ENCODE data around the gene ITSN1.

The ITSN1 gene

DNA sequence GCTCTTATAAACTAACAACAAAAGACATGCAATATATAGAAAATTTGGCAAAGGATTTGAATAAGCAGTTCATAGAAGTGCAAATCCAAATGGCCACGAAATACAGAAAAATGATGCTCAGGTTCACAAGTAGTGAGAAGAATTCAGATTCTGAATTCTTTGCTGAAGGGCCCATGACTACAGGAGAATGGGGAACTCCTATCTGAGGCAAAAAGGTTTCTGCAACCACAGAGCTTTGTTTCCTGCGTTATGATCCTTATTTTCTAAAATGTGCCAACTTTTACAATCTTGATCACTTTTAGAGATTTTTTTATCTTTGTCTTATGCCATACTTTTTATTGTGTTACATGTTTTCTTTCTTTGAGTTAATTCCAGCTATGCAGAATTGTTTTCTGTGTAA is 91.3 kb downstream of the ITSN1 start:
- DNase-seq: no peak

DNA sequence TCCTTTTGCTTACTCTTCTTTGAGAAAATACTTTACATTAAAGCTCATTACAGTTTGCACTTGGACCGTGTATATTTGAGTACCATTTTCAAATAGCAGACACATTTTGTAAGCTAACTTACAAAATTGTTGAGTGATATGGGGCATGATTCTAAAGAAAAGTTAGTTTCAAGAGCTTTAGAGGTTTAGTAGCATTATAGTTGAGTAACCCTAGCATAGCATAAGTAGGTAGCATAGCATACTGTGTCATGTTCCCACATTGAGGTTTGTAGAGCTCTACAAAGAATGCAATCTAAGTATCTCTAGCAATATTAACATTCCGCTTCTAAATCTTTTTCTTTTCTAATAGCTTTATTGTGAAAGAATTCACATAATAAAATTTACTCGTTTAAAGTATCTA is 92.0 kb downstream of the ITSN1 start:
- no peak for DNase-seq

DNA sequence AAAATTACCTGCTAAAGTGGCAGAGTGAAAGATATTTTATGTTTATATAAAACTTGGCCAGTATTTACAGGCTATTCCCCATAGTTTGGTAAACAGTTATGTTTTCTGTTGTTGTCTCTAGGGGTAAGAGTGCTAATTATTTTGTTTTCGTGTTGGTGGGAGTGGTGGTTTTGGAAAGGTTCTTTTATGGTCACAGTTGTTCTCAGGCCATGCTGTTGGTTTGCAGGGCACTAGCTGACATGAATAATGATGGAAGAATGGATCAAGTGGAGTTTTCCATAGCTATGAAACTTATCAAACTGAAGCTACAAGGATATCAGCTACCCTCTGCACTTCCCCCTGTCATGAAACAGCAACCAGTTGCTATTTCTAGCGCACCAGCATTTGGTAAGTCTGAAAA is 92.5 kb downstream of the ITSN1 start:
- no peak for DNase-seq

- DNase-seq: no peak
These were observed 94.3 kb downstream of the ITSN1 start for GRCh38 chr21:33736569-33736968.

DNA sequence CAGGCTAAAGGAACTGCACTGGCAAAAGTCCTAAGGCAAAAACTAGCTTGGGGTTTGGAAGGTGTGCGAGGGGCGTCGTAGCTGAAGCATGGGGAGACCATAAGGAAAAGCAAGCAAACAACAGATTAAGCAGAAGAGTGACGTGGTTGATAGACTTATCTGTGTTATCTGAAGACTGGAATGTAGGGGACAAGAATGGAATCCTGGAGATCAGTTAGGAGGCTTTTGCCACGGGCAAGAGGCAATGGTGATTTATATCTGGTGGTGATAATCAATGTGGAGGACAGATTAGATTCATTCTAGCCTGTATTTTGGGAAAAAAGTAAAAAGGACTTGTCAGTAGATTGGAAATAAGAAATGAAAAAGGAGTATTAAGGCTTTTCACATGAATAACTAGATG is 97.4 kb downstream of the ITSN1 start:
- no peak for DNase-seq

GRCh38 chr21:33747420-33747819 is 105.1 kb downstream of the ITSN1 start:
- DNase-seq: no peak

DNA sequence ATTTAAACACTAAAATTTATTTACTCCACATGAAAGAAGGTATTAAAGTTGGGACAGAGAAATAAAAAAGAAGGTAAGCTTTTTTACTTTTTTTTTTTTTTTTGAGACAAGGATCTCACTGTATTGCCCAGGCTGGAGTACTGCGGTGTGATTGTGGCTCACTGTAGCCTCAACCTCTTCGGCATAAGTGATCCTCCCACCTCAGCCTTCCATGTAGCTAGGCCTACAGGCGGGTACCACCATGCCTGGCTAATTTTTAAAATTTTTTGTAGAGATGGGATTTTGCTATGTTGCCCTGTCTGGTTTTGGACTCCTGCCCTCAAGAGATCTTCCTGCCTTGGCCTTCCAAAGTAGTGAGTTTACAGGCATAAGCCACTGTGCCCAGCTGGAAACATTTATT is 106.6 kb downstream of the ITSN1 start:
- no peak for DNase-seq

DNA sequence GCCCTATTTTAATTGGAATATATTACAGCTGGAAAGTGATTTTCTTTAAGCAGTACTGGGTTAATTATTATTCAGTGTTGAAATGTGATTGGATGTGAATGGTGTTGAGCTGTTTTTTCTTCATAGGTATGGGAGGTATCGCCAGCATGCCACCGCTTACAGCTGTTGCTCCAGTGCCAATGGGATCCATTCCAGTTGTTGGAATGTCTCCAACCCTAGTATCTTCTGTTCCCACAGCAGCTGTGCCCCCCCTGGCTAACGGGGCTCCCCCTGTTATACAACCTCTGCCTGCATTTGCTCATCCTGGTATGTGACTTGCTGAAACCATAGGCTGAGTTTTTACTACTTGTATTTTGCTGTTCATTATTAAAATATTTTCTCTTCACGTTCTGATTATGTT is 107.7 kb downstream of the ITSN1 start:
- DNase-seq: no peak

DNA sequence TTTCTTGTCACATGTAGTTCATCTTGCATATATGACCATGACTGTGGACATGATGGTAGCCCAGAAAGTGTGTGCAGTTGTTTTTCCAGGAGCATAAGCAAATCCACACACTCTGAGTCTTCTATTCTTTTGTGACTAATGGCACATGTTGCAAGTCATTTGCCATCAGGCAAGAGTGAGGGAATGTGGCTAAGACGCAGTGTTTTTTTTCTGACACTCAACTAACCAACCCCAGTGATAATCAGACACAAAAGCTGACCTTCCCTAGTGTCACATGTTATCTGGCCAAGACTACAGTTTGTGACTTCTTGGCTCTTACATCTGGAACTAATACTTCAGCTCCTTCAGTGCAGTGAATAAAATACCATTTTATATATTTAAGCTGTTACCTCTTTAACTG is 108.8 kb downstream of the ITSN1 start:
- no peak for DNase-seq

DNA sequence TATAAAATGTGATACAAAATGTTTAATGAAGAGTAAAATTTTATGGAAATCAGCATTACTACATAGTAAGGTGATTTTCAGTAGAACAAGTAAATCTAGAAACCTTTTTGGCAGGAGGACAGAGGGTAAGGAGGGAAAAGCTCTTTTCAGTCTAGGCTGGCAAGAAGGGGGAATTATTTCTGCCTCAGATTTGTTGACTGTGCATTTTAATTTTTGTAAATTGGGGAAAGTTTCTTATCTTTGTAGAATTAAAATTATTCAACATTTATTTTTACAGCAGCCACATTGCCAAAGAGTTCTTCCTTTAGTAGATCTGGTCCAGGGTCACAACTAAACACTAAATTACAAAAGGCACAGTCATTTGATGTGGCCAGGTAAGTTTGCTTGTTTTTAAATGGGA is 109.2 kb downstream of the ITSN1 start:
- DNase-seq: no peak

GRCh38 chr21:33752260-33752659 is 110.0 kb downstream of the ITSN1 start:
- DNase-seq: no peak

GRCh38 chr21:33753886-33754285 is 111.6 kb downstream of the ITSN1 start:
- DNase-seq: no peak

DNA sequence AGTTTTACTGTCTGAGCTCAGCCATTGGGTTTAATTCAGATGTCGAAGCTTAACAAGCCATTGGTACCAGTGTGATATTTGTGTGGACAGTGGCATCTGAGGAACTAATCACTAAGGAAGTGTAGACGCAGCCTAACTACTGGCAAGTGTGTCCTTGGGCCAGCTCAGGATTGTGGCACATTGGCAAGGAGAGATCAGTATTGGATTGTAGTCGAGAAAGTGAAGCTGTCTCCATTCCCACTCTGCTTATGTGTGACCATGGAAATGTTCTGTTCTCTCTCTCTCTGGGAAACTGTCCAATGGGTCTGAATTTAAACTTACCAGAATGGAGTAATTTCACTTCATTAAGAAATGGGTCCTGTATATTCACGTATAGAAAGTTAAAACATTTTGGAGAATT is 112.2 kb downstream of the ITSN1 start:
- DNase-seq: no peak

GRCh38 chr21:33755354-33755753 is 113.1 kb downstream of the ITSN1 start:
- DNase-seq: no peak

DNA sequence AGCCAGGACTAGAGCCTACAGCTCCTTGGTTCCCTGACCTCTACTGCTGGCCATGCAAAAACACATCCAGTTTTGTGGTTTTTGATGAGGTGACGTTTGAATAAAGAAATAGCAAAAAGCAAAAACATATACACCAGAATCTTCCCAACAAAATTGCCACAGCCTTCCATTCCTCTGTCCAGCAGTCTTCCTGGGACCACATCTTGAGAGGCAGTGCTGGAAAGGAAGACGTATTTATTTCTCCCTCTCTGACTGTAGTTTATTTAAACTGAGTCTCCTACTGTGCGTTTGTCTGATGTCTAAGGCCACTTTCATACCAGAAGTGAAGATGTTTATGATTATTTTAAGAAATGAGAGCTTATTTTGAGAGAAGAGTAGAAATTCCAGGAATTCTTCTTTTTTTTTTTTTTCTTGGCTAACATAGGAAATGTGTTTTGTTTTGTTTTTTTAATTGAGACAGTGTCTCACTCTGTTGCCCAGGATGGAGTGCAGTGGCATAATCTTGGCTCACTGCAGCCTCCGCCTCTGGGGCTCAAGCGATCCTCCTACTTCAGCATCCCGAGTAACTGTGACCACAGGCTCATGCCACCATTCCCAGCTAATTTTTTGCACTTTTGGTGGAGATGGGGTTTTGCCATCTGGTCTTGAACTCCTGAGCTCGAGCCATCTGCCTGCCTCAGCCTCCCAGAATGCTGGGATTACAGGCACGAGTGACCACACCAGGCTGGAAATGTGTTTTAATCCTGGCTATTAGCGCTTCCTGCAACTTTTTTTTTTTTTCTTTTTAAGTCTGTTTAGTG is 118.5 kb downstream of the ITSN1 start:
- DNase-seq: no peak

DNA sequence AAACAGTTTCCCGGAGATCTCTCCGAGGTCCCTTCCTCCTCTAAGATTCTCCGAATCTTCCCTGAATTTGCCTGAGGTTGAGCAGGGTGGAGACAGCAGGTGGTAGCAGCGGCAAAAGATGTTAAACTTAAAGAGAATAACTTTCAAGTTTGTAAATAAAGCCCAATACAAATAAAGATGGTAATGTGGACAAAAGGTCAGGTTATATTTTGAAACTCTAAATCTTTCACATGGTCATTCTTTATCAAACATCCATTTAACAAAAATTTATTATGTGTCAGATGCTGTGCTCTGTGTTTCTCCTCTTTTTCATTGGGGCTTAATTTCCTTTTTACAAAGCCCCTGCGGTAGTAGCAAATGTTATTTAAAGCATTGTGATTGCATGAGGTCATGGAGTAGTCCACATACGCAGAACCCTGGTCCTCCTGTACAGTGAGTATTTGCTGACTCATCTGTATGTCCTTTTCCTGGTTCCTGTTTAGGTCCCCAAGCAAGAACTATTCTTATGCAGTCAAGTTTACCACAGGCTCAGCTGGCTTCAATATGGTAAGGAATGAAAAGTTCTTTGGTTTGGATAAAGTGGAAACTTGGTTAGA is 119.2 kb downstream of the ITSN1 start:
- DNase-seq: no peak

- DNase-seq: no peak
These were observed 120.7 kb downstream of the ITSN1 start for GRCh38 chr21:33762803-33763581.

GRCh38 chr21:33763582-33763899 is 121.2 kb downstream of the ITSN1 start:
- DNase-seq: no peak

DNA sequence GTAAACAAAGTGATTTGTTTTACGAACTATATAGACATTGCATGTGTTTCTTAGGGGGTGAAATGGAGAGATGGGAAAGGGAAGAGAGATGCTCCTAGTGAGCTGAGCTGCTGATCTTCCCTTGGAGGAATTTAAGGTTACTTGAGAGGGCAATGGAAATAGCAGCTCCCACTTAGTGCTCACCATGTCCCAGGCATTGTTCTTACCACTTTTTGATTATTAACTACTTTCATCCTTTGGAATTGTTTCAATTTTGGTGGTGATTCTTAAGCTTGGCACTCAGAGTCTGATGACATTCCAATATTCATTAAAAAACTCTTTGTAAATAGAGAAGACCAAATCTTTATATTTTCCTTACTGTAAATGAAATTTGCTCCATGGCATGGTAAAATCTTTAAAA is 124.9 kb downstream of the ITSN1 start:
- DNase-seq: no peak

DNA sequence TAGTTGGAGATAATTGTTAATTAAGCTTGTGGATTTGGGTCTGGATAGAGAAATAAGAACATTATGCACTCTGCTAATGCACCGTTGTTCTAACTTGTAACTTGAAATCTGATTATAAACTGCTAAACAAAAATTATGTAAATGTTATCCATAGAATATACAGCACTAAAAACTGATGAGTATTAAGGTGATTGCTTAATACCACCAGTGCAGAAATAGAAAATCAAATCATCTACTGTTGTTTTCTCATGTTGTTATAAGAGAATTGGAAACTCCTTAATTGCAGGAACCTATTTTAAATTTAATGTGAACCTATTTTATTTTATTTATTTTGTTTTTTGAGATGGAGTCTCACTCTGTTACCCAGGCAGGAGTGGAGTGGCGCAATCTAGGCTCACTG is 125.7 kb downstream of the ITSN1 start:
- no peak for DNase-seq

- no peak for DNase-seq
These were observed 126.8 kb downstream of the ITSN1 start for GRCh38 chr21:33769057-33769456.

DNA sequence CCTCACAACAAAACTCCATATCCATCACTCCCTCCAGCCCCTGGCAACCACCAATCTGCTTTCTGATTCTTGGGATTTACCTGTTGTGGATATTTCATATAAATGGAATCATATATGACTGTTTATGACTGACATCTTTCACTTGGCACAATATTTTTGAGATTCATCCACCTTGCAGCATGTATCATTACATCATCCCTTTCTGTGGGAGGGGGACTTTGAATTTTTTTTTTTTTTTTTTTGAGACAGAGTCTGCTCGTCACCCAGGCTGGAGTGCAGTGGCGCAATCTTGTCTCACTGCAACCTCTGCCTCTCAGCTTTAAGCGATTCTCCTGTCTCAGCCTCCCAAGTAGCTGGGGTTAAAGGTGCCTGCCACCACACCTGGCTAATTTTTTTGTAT is 128.2 kb downstream of the ITSN1 start:
- no peak for DNase-seq

- DNase-seq: no peak
These were observed 129.7 kb downstream of the ITSN1 start for GRCh38 chr21:33771976-33772375.

DNA sequence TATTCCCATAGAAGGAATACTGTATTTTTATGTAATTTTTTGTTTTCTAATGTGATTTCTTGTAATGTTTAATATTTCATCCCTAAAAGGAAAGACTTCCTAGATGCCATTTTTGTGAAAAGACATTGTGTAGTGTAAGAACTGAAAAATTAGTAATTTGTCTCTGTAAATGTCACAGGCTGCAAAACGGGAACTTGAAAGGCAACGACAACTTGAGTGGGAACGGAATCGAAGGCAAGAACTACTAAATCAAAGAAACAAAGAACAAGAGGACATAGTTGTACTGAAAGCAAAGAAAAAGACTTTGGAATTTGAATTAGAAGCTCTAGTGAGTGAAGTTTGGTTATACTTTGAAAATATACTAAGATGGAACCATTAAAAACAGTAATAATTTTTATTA is 132.2 kb downstream of the ITSN1 start:
- DNase-seq: no peak
